Panc1 (cell line): Measurements from ENCODE around the gene MYO18B. TPM values are rescaled to one million over a fixed set of nuclear protein-coding genes. Genes with fewer than 3 reads are reported as not detected.

Source experiments
- ATAC-seq: fragments of 200-7000 bp; cut with Tn5 transposase; 2 replicates; pipeline ENCODE4 v1.9.1; 2020; ENCODE audit warnings: mild to moderate bottlenecking, moderate library complexity
- BruUV-seq: library from RNA; stranded (reverse); fragments of 400-500 nt; replicated peaks from 2 replicates; lab custom pipeline; 2021; lab: Mats Ljungman, UMichigan
- CTCF ChIA-PET: fragments of 300-600 bp; sonication (Branson Sonifier 250); formaldehyde crosslinking; loops from one replicate; lab custom pipeline; 2022; ENCODE audit warnings: antibody characterized with exemption; lab: Charles Lee
- POLR2A ChIA-PET: fragments of 300-600 bp; sonication (Branson Sonifier 250); formaldehyde crosslinking; loops from one replicate; lab custom pipeline; 2022; ENCODE audit warnings: antibody characterized with exemption; lab: Charles Lee
- DNase-seq: peaks from one replicate; pipeline ENCODE4 v3.0.0-alpha.2; 2010; ENCODE audit warnings: low read depth, low spot score
- H3K27ac ChIP-seq: 2 replicates; pipeline ENCODE4 v1.5.1; 2011; ENCODE audit warnings: mild to moderate bottlenecking, low read length, inconsistent platforms
- H3K27me3 ChIP-seq: fragments of 200-500 bp; sonication (Bioruptor generic); 2 replicates; pipeline ENCODE4 v1.6.0; 2014; ENCODE audit warnings: low read length, inconsistent platforms; ENCODE audit not compliant: control insufficient read depth, insufficient read depth
- H3K36me3 ChIP-seq: fragments of 200-500 bp; sonication (Bioruptor generic); 2 replicates; pipeline ENCODE4 v1.5.1; 2014; ENCODE audit warnings: inconsistent platforms, mild to moderate bottlenecking, low read length, moderate library complexity; ENCODE audit not compliant: control insufficient read depth, insufficient read depth
- H3K4me1 ChIP-seq: 2 replicates; pipeline ENCODE4 v1.5.1; 2011; ENCODE audit warnings: inconsistent platforms, mild to moderate bottlenecking, low read length, moderate library complexity; ENCODE audit not compliant: control insufficient read depth, insufficient read depth
- H3K4me3 ChIP-seq, 2 experiments: 2 replicates each; pipeline ENCODE4 v1.5.1; 2011 to 2012; ENCODE audit warnings: low read depth in 2 of 2, low read length in 2 of 2, mild to moderate bottlenecking in 2 of 2, inconsistent platforms in 1 of 2, moderate library complexity in 1 of 2
- H3K9me3 ChIP-seq: fragments of 200-500 bp; sonication (Bioruptor generic); 2 replicates; pipeline ENCODE4 v1.5.1; 2014; ENCODE audit warnings: low read depth, mild to moderate bottlenecking, inconsistent platforms, low read length, moderate library complexity; ENCODE audit not compliant: control insufficient read depth, insufficient read depth
- CTCF ChIP-seq: fragments of 450-650 bp; IDR thresholded peaks from 2 replicates; pipeline ENCODE4 v1.5.1; 2017; ENCODE audit warnings: mild to moderate bottlenecking
- POLR2AphosphoS5 ChIP-seq: IDR thresholded peaks from 2 replicates; pipeline ENCODE4 v1.6.1; 2012; ENCODE audit warnings: mild to moderate bottlenecking, low read depth, low read length, moderate library complexity
- REST ChIP-seq, 2 experiments: IDR thresholded peaks; 2 replicates each; pipeline ENCODE4 v1.6.1; 2011 to 2012; ENCODE audit warnings: low read depth in 2 of 2, control low read depth in 1 of 2, low read length in 1 of 2, mild to moderate bottlenecking in 1 of 2, moderate library complexity in 1 of 2; ENCODE audit not compliant: insufficient read depth in 1 of 2
- SIN3A ChIP-seq: IDR thresholded peaks from 2 replicates; pipeline ENCODE4 v1.6.1; 2012; ENCODE audit warnings: low read depth, mild to moderate bottlenecking, low read length, moderate library complexity, borderline replicate concordance; ENCODE audit not compliant: insufficient read depth
- TCF7L2 ChIP-seq: IDR thresholded peaks from 2 replicates; pipeline ENCODE4 v1.6.1; 2011; ENCODE audit warnings: mild to moderate bottlenecking, low read depth, low read length, inconsistent platforms
- in situ Hi-C: cut with HindIII; loops from 2 replicates; pipeline ENCODE4 v1.10.0; 2016; ENCODE audit warnings: low sequenced_read_pairs, low pct_unique_long_range_greater_than_20kb
- intact Hi-C: fragments of 100-400 bp; cut with micrococcal nuclease; formaldehyde crosslinking; loops from one replicate; pipeline ENCODE4 v1.10.0; 2022; ENCODE audit not compliant: unreplicated experiment
- total RNA-seq: library from RNA; stranded (reverse); gene quantifications from one replicate; pipeline ENCODE4 v1.2.1, GENCODE V29; 2021; ENCODE audit not compliant: unreplicated experiment

The MYO18B gene
- total RNA-seq, 1 experiment from 2014 or later = not detected

GRCh38 chr22:25840891-25841290, 98.9 kb downstream of the MYO18B start:
- H3K27me3 ChIP-seq = no peaks in the 10 kb centered on the region
- no peak for DNase-seq
- H3K36me3 ChIP-seq = no peaks in the 10 kb centered on the region
- intact Hi-C loops = no loop called here
- ChIA-PET POLR2A (no interaction called here), CTCF (no interaction called here)
- H3K4me1 ChIP-seq = no peaks in the 10 kb centered on the region
- H3K27ac ChIP-seq = no peak overlapping the region
- H3K9me3 ChIP-seq = no peaks in the 10 kb centered on the region
- no peak for TF ChIP-seq CTCF
- TF ChIP-seq REST (IDR thresholded peaks at IDR 0.05; ENCODE audit: insufficient read depth in 1 of 2, low read depth in 2 of 2, low read length in 1 of 2) = no peak
- no peak for TF ChIP-seq POLR2AphosphoS5
- TF ChIP-seq TCF7L2 = no peak
- BruUV-seq = no TSS peak
- ATAC-seq = no peak
- in situ Hi-C loops = no loop called here
- no peak overlapping the region for H3K4me3 ChIP-seq

- DNase-seq = no peak
- H3K27me3 ChIP-seq = no peaks in the 10 kb centered on the region
- H3K9me3 ChIP-seq = no peaks in the 10 kb centered on the region
- in situ Hi-C loops (no loop called here), intact Hi-C loops (no loop called here)
- no peaks in the 10 kb centered on the region for H3K36me3 ChIP-seq
- TF ChIP-seq CTCF (no peak), REST (IDR thresholded peaks at IDR 0.05; ENCODE audit: insufficient read depth in 1 of 2, low read depth in 2 of 2, low read length in 1 of 2) (no peak), TCF7L2 (no peak), POLR2AphosphoS5 (no peak), SIN3A (no peak)
- ChIA-PET POLR2A (no interaction called here), CTCF (no interaction called here)
- H3K4me1 ChIP-seq = no peaks in the 10 kb centered on the region
- ATAC-seq = no peak
- H3K4me3 ChIP-seq = no peak overlapping the region
- no peak overlapping the region for H3K27ac ChIP-seq
- no TSS peak for BruUV-seq
These were observed 99.8 kb downstream of the MYO18B start for GRCh38 chr22:25841775-25842174.
